ENCODE measurements around the gene TMEM30B.

DNA sequence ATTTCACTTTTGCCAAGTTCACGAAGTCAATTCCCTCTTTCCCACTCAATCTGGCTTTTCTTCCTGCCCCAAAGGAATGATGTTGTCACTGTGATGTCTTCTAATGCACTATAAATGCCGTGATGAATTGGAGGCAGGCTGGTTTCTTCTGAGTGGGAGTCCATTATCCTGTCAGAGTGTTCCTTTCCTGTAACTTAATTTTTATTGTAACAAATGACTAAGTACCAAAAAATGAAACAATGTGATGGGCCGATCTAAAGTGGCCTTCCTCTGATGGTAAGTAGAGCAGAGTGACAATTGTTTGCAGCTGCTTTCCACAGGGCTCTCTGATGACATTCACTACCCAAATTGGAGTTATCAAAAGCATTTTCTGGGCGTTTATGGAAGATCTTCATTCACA is 22.2 kb downstream of the TMEM30B start:
- TF ChIP-seq POLR2A (IDR thresholded peaks at IDR 0.05) = no peak
- TF ChIP-seq, protein P1, sequence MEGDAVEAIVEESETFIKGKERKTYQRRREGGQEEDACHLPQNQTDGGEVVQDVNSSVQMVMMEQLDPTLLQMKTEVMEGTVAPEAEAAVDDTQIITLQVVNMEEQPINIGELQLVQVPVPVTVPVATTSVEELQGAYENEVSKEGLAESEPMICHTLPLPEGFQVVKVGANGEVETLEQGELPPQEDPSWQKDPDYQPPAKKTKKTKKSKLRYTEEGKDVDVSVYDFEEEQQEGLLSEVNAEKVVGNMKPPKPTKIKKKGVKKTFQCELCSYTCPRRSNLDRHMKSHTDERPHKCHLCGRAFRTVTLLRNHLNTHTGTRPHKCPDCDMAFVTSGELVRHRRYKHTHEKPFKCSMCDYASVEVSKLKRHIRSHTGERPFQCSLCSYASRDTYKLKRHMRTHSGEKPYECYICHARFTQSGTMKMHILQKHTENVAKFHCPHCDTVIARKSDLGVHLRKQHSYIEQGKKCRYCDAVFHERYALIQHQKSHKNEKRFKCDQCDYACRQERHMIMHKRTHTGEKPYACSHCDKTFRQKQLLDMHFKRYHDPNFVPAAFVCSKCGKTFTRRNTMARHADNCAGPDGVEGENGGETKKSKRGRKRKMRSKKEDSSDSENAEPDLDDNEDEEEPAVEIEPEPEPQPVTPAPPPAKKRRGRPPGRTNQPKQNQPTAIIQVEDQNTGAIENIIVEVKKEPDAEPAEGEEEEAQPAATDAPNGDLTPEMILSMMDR (IDR thresholded peaks at IDR 0.05) = no peak

Data from right lobe of liver (tissue), 4 donors.